Measurements from ENCODE around the gene SLC6A8.
"Not testable (repeated sequence)": the region's sequence is repeated elsewhere in the genome, so short reads cannot be mapped to it uniquely, and the experiment has no call there.

The SLC6A8 gene

DNA sequence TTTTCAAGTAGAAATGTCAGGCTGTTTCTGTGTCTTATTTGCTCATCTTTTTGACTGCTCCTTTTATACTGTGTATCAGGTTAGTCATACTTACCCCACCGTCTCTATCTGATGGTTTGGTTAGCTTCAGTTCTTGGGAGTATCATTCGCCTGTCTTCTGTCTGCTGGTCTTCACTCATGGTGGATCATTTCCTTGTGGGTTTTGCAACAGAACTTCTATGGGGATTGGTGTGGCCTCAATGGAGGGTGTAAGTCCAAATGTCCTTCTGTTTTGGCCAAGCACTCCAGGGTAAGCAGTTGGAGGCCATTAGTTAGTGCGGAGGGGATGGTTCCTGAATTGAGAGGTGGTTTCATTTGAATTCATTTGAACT lies 44.1 kb downstream of the SLC6A8 start:
- no peak for DNase-seq (ENCODE audit: low read depth)

DNA sequence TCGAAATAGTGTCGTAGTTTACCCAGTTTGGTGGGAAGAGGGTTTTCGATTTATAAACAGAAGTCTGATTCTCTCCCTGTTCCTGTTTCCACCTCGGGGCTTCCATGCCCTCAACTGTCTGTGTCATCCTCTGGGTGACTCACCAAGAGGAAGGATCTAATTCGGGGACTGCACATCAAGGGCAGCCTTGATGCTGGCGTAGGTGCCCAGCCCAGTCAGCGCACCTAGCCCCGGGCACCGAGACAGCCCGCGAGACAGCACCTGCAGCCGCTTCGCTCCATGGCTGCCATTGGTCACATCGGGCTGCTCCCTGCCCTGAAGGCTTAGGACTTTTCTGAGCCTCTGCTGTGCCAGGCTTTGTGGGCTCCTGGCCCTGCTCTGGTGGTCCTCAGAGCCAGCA lies 44.7 kb downstream of the SLC6A8 start:
- peak; percentile 50 for DNase-seq (ENCODE audit: low read depth)

DNA sequence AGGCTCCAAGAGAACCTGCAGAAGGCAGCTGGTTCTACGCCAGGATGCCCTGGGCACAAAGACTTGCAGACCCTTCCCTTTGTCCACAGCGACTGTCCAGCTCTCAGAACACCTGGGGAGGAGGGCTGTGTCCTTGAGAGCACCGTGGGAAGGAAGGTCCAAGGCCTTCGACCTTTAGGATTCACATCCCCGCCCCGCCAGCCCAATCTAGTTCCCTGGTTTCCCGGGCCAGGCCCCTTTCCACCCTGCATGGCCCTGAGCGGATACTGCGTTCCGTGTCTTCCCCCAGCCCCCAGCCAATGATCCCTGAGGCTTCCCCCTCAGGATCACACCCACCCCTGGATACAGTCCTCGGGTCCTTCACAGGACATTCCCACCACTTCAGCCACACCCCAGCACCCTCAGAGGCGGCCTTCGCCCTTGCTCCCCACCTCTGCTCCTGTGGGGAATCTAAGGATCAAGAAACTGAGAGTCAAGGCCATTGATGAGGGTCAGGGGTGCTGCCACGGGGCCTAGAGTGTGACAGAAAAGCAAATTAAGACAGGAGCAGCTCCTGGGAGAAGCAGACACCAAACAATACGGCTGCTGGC lies 46.0 kb downstream of the SLC6A8 start:
- DNase-seq (ENCODE audit: low read depth), result no peak

DNA sequence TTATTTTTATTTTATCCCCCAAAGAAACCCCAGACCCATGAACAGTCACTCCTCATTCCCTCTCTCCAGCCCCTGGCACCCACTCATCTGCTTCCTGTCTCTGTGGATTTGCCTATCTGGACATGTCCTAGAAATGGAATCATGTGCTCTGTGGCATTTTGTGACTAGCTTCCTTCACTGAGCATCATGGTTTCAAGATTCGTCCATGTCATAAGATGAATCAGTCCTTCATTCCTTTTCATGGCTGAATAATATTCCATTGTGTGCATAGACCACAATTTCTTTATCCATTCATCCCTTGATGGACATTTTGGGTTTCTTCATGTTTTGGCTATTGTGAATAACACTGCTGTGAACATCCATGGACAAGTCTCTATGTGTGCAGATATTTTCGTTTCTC lies 47.1 kb downstream of the SLC6A8 start:
- no peak for DNase-seq (ENCODE audit: low read depth)

DNA sequence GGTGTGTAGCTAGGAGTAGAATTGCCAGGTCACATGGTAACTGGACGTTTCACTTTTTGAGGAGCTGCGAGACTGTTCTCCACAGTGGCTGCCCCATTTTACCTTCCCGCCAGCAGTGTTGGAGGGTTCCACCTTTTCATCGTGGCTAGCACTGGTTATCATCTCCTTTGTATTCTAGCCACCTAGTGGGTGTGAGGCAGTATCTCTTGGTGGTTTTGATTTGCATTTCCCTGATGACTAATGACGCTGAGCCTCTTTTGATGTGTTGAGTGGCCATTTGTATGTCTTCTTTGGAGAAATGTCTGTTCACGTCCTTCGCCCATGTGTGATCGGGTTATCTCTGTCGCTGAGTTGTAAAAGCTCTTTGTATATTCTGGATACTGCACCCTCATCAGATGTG lies 47.5 kb downstream of the SLC6A8 start:
- DNase-seq (ENCODE audit: low read depth), result no peak

DNA sequence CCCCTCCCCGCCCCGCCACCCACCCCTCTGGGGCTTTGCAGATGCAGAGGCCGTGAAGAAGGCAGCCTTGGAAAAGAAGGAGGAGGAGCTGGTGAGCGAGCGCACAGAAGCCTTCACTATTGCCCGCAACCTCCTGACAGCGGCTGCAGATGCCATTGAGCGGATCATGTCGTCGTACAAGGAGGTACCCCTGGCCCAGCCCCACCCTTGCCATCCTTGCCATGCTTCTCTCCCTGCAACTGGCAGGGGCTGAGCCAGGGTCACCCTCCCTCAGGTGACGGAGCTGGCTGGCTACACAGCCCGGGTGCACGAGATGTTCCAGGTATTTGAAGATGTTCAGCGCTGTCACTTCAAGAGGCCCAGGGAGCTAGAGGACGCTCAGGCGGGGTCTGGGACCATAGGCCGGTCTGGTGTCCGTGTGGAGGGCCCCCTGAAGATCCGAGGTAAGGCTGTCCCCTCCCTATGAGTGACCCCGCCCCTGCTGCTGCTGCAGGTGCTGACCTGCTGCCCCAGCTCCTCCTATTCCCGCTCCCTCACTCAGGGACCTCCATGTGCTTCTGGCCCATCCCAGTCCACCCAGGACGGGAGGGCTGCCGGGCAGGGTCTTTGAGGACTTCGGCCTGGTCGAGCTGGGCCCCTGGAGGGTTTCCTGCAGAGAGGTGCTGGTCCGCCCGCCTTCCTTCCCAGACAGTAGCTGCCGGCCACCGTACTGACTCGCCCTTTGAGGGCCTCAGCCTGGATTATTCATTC lies 48.5 kb downstream of the SLC6A8 start:
- no peak for DNase-seq (ENCODE audit: low read depth)

DNA sequence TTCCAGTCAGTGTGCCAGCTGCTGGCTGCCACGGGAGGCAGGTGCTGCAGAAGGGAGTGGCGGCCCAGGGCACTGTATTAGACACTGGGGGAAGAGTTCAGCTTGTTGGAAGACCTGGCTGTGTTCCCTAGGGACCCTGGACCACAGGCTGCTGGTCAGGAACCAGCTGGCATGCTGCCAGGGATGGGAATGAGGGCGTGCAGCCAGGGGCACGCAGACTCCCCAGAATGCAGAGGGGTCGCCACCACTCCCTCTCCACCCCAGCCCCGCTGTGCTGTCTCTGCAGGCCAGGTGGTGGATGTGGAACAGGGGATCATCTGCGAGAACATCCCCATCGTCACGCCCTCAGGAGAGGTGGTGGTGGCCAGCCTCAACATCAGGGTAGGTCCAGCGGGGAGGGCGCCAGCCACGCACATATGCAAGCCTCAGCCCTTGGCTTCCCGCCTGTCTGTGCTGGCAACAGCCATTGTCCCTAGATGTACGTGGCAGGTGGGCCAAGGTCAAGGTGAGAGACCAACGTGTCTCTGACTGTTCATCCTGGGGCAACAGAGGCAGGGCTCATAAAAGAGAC lies 49.2 kb downstream of the SLC6A8 start:
- DNase-seq (ENCODE audit: low read depth), result no peak

DNA sequence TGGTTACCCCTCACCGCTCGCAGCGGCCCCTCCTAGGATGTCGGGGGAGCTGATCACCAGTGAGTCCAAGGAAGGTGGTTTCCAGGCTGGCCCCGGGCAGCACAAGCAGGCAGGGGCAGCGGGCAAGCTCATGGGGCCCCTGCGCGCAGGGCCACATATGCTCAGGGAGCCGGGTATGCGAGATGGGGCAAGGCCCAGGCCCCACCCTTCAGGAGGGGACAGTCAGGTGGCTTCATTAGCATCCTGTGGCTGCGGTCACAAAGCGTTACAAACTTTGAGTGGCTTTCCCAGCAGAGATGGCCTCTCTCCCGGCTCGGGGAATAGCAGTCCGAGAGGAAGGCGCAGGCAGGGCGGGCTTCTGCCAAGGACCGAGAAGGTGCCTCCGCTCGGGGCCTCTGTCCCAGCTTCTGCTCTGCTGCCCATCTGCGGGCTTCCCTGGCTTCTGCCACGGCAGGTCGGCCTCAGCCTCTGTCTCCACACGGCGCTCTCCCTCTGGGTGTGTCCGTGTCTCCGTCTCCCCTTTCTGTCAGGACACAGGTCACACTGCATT lies 50.4 kb downstream of the SLC6A8 start:
- no peak for DNase-seq (ENCODE audit: low read depth)

DNA sequence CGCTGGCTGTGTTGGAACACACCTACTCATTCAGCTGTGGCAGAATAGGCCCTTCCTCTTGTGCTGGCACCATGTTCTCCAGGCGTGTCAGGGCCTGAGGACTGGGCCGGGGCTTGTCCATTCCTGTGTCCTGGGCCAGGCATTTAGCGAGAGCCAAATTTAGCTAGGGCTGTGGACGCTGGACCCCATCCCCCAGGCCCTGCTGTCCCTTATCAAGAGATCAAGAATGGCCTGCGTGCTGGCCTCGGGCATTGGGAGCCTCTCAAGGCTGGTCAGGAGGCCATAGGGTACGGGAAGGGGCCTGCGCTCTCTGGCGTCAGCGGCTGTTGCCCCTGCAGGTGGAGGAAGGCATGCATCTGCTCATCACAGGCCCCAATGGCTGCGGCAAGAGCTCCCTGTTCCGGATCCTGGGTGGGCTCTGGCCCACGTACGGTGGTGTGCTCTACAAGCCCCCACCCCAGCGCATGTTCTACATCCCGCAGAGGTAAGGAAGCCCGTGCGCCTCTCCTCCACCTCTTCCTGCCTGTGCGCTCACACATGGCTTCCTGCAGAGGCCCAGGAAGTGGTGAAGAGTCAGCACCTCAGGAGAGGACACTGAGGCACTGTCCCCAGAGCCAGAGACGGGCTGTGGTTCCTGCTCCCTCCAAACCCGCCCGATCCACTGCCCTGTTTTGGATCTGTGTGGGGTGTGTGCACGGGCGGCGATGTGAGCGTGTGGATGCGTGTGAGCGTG lies 52.2 kb downstream of the SLC6A8 start:
- DNase-seq (ENCODE audit: low read depth), result no peak

DNA sequence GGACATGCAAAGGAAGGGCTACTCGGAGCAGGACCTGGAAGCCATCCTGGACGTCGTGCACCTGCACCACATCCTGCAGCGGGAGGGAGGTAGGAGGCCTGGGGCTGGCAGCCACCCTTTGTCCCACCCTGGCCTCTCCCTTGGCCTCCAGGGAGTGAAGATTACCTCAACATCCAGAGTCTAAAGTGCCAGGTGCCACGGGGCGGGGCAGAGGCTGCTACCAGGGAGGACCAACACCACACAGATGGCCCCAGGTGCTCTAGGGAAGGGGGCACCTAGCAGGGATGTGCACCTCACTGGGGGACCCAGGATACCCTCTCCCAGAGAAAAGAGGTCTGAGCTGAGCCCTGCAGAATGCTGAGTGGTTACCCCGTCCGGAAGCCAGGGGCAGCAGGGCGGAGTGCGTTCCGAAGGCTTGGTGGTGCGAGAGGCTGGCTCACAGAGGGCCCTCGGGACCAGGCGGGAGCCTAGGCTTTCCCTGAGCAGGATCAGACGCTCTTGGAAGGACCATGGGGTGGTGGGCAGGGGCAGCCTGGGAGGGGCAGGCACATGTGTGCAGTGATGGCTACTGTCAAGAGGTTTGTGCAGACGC lies 53.0 kb downstream of the SLC6A8 start:
- DNase-seq (ENCODE audit: low read depth), result no peak

DNA sequence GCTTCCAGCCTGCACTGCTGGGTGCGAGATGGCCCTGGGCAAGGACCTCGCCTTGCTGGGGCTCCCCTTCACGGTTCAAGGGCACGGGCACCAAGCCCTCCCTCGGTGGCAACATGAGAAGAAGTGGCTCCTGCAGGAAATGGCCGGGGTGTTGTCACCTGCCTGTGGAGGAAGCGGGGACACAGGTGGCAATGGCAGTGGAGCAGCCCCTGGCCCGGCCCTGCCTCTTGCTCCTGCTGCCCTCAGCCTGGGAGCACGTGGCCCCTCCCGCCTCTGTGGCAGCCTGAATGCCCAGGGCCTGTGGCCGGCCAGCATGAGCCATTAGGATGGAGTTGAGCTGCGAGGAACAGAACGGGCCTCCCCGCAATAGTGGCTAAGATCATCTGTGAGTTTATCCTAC lies 53.7 kb downstream of the SLC6A8 start:
- no peak for DNase-seq (ENCODE audit: low read depth)

DNA sequence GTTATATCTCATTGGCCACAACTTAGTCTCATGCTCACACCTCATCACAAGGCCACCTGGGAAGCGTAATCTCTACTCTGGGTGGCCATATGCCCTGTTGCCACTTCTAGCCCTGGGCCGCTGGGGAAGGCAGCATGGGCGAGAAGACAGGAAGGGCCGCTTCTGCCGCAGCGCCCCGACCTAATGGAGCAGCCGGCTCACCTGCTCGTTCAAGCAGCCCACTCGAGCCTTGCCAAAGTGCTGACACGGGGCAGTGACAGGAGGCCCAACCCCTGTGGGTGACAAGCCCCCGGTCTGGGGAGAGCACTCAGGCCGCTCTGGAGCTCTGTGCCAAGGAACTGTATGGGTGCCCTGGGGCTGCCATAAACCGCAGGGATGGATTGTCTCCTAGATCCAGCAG lies 54.4 kb downstream of the SLC6A8 start:
- not testable (repeated sequence) for DNase-seq (ENCODE audit: low read depth)

DNA sequence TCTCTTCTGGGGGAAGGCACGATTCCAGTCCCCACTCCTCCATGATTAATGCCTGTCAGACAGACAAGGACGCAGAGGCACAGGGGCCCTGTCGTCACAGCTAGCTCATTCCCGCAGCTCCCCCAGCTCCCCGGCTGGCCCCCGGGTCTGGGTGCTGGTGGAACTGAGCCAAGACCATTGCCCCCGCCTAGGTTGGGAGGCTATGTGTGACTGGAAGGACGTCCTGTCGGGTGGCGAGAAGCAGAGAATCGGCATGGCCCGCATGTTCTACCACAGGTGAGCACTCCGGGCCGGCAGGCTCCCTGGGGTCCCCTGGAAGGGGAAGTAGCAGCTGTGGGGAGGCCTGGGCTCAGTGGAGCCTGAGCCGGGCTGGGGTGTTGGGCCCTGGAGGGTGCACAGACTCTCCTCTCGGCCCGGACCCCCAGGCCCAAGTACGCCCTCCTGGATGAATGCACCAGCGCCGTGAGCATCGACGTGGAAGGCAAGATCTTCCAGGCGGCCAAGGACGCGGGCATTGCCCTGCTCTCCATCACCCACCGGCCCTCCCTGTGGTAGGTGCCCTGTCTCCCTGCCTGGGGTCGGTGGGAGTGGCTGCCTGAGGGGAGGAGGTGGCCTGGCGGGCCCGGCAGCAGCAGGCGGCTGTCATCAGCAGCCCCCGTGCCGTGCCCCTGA lies 55.2 kb downstream of the SLC6A8 start:
- DNase-seq (ENCODE audit: low read depth), result not testable (repeated sequence)

DNA sequence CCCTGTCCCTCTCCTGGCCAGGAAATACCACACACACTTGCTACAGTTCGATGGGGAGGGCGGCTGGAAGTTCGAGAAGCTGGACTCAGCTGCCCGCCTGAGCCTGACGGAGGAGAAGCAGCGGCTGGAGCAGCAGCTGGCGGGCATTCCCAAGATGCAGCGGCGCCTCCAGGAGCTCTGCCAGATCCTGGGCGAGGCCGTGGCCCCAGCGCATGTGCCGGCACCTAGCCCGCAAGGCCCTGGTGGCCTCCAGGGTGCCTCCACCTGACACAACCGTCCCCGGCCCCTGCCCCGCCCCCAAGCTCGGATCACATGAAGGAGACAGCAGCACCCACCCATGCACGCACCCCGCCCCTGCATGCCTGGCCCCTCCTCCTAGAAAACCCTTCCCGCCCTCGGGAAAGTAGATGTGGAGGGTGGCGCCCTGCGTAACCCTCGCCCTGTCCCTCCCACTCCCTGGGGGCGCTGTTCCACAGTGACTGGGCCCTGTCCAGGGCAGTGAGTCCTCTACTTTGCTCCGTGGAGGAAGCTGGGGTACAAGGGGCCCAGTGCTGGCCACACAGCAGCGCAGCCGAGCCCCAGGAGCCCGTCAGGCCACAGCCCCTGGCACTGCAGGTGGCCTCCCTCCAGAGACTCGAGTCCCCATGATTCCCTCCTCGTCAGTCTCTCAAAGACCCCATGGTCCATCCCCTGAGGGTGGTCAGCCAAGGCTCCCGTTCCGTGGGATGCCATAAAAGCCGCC lies 55.9 kb downstream of the SLC6A8 start:
- DNase-seq (ENCODE audit: low read depth), result peak; percentile 21

DNA sequence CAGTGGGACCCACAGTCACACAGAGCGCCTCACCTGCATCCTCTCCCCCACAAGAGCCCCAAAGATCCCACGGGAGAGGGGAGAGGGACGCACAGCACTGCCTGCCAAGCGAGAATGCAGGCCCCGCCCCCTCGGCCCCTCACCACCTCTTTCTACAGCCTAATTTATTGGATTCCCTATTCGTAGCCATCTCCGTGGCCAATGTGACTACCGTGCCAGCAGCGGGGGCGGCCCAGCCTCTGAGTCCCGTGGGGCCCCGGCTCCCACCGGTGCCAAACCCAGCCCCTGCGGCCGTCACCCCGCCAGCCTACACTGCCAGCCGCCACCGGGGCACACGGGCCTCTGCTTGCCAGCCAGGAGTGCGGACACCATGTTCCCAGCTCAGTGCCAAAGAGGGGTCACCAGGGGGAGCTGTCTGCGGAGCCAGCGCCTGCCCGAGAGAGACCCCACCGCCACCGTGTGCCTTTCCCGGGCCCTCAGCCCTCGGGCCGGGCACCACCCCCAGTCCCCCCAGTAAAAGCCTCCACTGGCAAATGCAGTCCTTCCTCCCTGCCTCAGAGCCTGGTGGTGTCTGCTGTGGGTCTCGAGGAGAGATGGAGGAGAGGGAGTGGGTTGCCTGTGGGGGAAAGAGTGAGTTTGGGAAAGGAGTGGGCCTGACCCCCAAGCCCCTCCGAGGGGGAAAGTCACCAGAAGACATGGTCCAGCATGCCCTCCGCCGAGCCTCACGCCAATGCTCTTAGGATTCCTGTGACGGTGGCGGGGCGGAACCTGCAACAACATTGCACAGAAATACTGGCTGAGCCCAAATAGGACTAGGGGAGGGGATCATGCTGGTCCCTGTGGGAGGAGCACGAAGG lies 56.7 kb downstream of the SLC6A8 start:
- no peak for DNase-seq (ENCODE audit: low read depth)

DNA sequence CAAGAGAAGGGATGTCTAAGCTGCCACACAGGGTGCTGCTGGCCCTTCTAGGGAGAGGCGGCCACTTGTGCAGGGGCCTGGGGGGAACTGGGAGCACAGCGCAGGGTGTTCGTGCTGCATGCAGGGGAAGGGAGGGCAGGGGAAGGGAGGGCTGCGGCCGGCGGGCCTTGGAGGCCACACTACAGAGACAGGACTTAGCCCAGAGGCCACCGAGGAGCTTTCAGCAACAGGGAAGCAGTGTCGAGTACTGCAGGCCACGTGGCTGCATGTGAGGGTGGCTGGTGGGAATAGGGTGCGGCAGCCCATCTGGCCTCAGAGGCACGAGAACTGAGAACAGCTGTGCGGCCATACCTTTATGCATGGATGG lies 57.3 kb downstream of the SLC6A8 start:
- not testable (repeated sequence) for DNase-seq (ENCODE audit: low read depth)

Measured in EH (cell line).